Ecto neural progenitor cell (in vitro differentiated cells): ENCODE data around the gene ABHD11.

Experiments used
- DNase-seq: peaks from one replicate; pipeline ENCODE4 v3.0.0-alpha.2; 2018; ENCODE audit warnings: low spot score

The ABHD11 gene

DNA sequence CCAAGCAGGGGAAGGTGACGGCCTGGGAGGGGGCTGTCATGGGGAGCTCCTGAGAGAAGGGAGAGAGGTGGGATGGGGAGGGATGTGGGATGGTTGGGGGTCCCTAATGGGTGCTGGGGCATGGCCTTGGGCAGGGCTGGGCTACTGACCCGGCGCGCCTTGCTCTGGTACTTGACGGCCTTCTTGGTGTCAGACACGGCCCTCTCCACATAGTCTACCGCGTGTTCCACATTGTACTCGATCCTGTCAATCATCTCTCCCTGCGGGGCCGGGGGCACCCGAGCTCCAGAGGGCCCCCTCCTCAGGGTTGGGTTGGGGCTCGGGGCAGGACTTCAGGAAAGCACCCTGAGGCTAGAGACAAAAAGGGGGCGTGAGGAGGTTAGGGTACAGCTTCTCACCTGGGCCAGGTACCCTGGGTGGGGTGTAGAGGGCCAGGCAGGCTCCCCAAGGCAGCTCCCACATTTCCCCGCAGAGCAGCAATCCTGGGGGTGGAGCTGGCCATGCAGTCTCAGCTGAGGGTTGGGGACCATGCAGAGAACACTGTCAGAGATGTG is 37.9 kb downstream of the ABHD11 start:
- DNase-seq, result no peak

DNA sequence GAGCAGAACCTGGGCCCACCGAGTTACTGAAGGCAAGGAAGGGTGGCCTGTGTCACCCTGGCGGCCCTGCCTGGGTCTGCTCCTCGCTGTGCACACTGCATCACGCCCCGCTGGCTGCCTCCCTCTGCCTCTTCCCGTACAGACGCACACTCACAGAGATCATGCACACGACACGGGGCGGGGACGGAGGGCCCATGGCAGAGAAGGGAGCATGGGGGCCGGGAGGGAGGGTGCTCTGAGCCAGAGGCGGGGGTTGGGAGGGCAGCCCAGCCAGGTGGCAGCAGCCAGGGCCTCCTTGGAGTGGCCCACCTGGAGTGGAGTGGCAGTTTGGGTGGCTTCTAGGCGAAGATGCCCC is 38.6 kb downstream of the ABHD11 start:
- DNase-seq, result no peak

DNA sequence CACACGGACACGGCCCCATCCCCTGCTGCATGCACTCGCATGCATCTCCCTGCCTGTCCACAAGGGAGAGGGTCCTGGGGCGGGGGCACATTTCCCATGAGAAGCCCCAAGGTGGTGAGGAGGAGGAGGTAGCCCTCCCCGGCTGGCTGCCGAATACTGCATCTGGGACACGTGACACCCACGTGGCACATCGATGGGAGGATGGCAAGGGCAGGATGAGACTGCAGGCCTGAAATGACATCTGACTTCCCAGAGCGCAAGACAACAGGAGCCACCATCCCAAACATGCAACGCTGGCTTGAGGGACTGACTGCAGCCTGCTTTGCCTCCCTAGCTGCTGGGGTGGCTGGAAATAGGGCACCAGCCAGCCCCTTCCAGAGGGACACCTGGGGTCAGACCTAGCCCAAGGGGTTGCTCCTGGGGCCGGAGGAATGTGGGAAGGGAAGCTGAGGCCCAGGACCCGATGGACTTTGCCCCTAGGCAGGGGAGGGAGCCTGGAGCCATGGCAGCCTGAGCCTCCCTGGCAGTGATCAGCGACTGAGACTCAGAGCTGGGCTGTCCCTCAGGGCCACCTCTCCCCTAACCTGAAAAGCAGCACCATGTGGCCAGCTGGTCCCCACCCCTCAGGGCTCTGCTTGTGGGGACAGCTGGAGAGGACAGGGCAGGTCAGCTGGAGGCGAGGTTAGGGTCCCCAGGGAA is 39.1 kb downstream of the ABHD11 start:
- DNase-seq, result no peak

DNA sequence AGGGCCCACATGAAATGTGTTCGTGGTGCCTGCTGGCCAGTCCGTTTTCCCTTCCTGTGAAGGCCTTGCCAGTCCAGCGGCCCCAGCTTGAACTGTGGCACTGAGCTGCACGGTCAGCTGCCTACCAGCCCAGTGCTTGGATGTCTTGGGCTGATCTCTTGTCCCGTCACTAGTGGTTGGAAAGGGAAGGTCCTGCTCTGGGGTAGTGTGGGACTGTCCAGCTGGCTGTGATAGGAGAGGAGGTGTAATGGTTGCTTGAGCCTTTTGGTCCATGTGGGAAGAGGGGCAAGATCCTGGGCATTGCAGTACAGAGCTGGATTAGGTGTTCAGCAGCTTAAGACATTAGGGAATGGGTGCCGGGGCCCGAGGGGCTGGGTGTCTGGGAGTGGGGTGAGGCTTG is 40.2 kb downstream of the ABHD11 start:
- DNase-seq, result no peak

DNA sequence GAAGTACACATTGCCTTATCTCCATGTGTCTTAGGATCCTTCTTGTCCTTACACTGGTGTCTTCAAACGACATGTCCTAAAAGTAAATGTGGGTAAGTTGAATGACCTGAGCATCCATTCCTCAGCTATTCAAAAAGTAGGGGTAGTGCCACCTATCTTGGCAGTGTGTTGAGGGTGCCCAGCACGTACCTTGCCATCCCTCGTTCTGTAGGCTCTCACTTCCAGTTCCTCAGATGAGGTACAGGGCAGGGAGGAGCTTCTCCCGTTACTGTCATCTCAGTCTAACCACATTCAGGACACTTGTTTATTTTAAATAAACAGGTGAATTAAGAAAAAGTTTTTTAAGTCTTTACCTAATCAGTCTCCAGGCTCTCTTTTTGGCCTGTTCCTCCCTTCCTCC is 42.2 kb downstream of the ABHD11 start:
- DNase-seq, result no peak

DNA sequence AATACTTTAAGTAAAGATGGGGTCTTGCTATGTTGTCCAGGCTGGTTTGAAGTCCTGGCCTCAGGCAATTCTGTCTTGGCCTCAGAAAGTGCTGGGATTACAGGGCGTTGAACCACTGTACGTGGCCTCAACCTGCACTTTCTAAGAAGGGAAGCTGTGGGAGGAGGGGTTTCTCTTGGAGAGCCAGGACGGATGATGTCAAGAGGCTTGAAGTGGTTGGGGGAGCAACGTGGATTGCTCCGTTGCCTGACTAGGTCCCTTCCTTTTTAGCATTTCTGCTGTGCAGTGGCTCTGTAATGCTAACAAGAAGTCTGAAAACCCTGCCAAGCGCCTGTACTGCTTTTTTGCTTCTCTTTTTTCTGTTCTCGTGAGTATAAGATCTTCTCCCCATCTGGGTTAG is 48.0 kb downstream of the ABHD11 start:
- no peak for DNase-seq

DNA sequence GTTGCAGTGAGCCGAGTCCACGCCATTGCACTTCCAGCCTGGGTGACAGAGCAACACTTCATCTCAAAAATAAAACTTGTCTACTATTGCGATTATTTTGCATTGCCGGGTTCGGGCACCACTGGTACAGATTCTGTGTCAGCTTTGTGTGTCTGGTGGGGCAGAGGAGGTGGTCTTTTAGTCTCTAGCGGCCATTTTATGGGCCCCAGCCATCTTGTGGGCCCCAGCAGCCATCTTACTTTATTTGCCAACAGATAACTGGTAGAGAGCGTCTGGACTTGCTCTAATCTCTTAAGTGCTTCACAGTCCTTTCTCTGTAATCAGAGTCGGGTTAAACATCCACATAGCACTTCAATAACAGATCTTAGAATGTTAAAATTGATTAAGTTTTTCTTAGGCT is 50.3 kb downstream of the ABHD11 start:
- no peak for DNase-seq
